ENCODE data around the gene METAP1D.

DNA sequence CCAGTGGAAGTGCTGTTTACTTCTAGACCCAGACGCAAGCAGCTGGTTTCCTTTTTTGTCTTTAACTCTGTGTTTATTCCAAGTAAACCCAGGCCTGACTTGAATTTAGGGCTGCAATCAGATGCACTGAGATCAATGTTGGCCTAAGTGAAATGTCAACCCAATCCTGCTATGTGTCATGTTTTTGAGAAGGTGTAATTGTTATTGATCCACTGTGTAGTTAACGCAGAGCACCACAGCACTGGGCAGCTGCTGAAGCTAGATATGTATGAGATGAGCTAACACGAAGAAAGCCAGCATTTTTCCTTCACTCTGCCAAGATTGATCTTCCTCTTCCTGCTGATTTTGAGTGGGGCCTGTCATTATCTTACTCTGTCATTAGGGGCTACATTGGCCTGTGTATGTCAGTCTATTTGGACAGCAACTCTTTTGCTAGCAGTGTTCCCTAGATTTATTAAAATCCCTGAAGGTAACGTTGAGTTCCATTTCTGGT, 66.7 kb downstream of the METAP1D start:
- TF ChIP-seq POLR2A (IDR thresholded peaks at IDR 0.05; ENCODE audit: low read depth, low read length) (no peak), RCOR1 (IDR thresholded peaks at IDR 0.05; ENCODE audit: insufficient replicate concordance, low read length) (no peak), RFX5 (IDR thresholded peaks at IDR 0.05; ENCODE audit: low read depth, low read length) (no peak), NFE2L2 (IDR thresholded peaks at IDR 0.05; ENCODE audit: low read depth, low read length) (no peak), CHD1 (IDR thresholded peaks at IDR 0.05; ENCODE audit: low read depth, low read length) (no peak), FOS (IDR thresholded peaks at IDR 0.05; ENCODE audit: low read depth, low read length) (no peak), RAD21 (IDR thresholded peaks at IDR 0.05; ENCODE audit: low read length) (no peak), SMC3 (IDR thresholded peaks at IDR 0.05; ENCODE audit: low read depth, low read length) (no peak)
- TF ChIP-seq, protein P1, sequence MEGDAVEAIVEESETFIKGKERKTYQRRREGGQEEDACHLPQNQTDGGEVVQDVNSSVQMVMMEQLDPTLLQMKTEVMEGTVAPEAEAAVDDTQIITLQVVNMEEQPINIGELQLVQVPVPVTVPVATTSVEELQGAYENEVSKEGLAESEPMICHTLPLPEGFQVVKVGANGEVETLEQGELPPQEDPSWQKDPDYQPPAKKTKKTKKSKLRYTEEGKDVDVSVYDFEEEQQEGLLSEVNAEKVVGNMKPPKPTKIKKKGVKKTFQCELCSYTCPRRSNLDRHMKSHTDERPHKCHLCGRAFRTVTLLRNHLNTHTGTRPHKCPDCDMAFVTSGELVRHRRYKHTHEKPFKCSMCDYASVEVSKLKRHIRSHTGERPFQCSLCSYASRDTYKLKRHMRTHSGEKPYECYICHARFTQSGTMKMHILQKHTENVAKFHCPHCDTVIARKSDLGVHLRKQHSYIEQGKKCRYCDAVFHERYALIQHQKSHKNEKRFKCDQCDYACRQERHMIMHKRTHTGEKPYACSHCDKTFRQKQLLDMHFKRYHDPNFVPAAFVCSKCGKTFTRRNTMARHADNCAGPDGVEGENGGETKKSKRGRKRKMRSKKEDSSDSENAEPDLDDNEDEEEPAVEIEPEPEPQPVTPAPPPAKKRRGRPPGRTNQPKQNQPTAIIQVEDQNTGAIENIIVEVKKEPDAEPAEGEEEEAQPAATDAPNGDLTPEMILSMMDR (conservative IDR thresholded peaks at IDR 0.05; ENCODE audit: low read depth, low read length), result no peak
- TF ChIP-seq, protein P2, sequence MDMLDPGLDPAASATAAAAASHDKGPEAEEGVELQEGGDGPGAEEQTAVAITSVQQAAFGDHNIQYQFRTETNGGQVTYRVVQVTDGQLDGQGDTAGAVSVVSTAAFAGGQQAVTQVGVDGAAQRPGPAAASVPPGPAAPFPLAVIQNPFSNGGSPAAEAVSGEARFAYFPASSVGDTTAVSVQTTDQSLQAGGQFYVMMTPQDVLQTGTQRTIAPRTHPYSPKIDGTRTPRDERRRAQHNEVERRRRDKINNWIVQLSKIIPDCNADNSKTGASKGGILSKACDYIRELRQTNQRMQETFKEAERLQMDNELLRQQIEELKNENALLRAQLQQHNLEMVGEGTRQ (IDR thresholded peaks at IDR 0.05; ENCODE audit: low read depth, low read length), result no peak
